ENCODE measurements around the gene CDK14.

Gene CDK14

GRCh38 chr7:90856351-90857070, 260.4 kb downstream of the CDK14 start:
- DNase-seq = no peak

- no peak for DNase-seq
These were observed 261.5 kb downstream of the CDK14 start for GRCh38 chr7:90857603-90858002.

- no peak for DNase-seq
These were observed 262.4 kb downstream of the CDK14 start for GRCh38 chr7:90858546-90858945.

- DNase-seq = no peak
These were observed 263.4 kb downstream of the CDK14 start for GRCh38 chr7:90859521-90859920.

GRCh38 chr7:90864088-90864487, 268.0 kb downstream of the CDK14 start:
- DNase-seq = no peak

GRCh38 chr7:90869335-90869734, 273.2 kb downstream of the CDK14 start:
- DNase-seq = no peak

GRCh38 chr7:90876701-90877100, 280.6 kb downstream of the CDK14 start:
- no peak for DNase-seq

GRCh38 chr7:90877201-90877600, 281.1 kb downstream of the CDK14 start:
- no peak for DNase-seq

GRCh38 chr7:90879924-90880323, 283.8 kb downstream of the CDK14 start:
- no peak for DNase-seq

- DNase-seq = no peak
These were observed 290.3 kb downstream of the CDK14 start for GRCh38 chr7:90886416-90886815.

- no peak for DNase-seq
These were observed 293.1 kb downstream of the CDK14 start for GRCh38 chr7:90889210-90889609.

- DNase-seq = no peak
These were observed 293.5 kb downstream of the CDK14 start for GRCh38 chr7:90889644-90890043.

- DNase-seq = no peak
These were observed 295.4 kb downstream of the CDK14 start for GRCh38 chr7:90891529-90891928.

- no peak for DNase-seq
These were observed 296.1 kb downstream of the CDK14 start for GRCh38 chr7:90892213-90892612.

- DNase-seq = no peak
These were observed 298.0 kb downstream of the CDK14 start for GRCh38 chr7:90894122-90894521.

GRCh38 chr7:90896458-90896857, 300.3 kb downstream of the CDK14 start:
- no peak for DNase-seq

- no peak for DNase-seq
These were observed 301.9 kb downstream of the CDK14 start for GRCh38 chr7:90897961-90898469.

- no peak for DNase-seq
These were observed 304.7 kb downstream of the CDK14 start for GRCh38 chr7:90900628-90901356.

- DNase-seq = no peak
These were observed 307.7 kb downstream of the CDK14 start for GRCh38 chr7:90903841-90904240.

- DNase-seq = no peak
These were observed 314.0 kb downstream of the CDK14 start for GRCh38 chr7:90910136-90910535.

- DNase-seq = no peak
These were observed 320.2 kb downstream of the CDK14 start for GRCh38 chr7:90916319-90916718.

GRCh38 chr7:90917539-90917938, 321.4 kb downstream of the CDK14 start:
- DNase-seq = no peak

GRCh38 chr7:90918303-90918702, 322.2 kb downstream of the CDK14 start:
- DNase-seq = no peak

GRCh38 chr7:90919816-90920215, 323.7 kb downstream of the CDK14 start:
- no peak for DNase-seq

Measured in CD4-positive, alpha-beta T cell treated with Interleukin-17A for 1 hour (primary cell).